H1 (cell line): ENCODE data around the gene TMEM255A. TPM values are rescaled to one million over a fixed set of nuclear protein-coding genes. Genes with fewer than 3 reads are reported as not detected.

ENCODE experiments used
- ASH2L ChIP-seq: fragments of 200-600, 300-600 bp; sonication (generic); IDR thresholded peaks from one replicate; pipeline ENCODE4 v1.7.1; 2017; ENCODE audit warnings: low read length
- CEBPB ChIP-seq: IDR thresholded peaks from 2 replicates; pipeline ENCODE4 v1.6.1; 2012; ENCODE audit warnings: low read depth, low read length
- NANOG ChIP-seq: IDR thresholded peaks from 2 replicates; pipeline ENCODE4 v1.6.1; 2011; ENCODE audit warnings: low read length, low read depth, mild to moderate bottlenecking, inconsistent platforms; ENCODE audit not compliant: insufficient read depth, poor library complexity, severe bottlenecking
- polyA plus RNA-seq, 7 experiments: library from polyadenylated mRNA; depleted of rRNA in 3 of 7; stranded (reverse) in 5 of 7; unstranded in 2 of 7; fragments of >200 nt in 5 of 7; fragments of 200-250 nt in 2 of 7; gene quantifications; 1 replicate in 5 of 7; 2 replicates in 1 of 7; 4 replicates in 1 of 7; pipeline versions ENCODE4 v1.2.1 to v1.2.3, GENCODE V29; 2011 to 2013; ENCODE audit warnings: missing spikeins in 2 of 7, mixed read lengths in 2 of 7
- total RNA-seq: library from RNA; stranded (reverse); fragmentation: NEBNext Ultra II Directional; extraction: Animal tissue kit (Norgen Biotek cat#: 25700); gene quantifications from 2 replicates; pipeline ENCODE4 v1.2.1, GENCODE V29; 2021

Gene TMEM255A
- total and polyA plus RNA-seq, 2 of the 8 experiments (the other 6 are each of a cell fraction or from before 2014, with no cell fraction given) = 0.73 to 2.3 TPM

DNA sequence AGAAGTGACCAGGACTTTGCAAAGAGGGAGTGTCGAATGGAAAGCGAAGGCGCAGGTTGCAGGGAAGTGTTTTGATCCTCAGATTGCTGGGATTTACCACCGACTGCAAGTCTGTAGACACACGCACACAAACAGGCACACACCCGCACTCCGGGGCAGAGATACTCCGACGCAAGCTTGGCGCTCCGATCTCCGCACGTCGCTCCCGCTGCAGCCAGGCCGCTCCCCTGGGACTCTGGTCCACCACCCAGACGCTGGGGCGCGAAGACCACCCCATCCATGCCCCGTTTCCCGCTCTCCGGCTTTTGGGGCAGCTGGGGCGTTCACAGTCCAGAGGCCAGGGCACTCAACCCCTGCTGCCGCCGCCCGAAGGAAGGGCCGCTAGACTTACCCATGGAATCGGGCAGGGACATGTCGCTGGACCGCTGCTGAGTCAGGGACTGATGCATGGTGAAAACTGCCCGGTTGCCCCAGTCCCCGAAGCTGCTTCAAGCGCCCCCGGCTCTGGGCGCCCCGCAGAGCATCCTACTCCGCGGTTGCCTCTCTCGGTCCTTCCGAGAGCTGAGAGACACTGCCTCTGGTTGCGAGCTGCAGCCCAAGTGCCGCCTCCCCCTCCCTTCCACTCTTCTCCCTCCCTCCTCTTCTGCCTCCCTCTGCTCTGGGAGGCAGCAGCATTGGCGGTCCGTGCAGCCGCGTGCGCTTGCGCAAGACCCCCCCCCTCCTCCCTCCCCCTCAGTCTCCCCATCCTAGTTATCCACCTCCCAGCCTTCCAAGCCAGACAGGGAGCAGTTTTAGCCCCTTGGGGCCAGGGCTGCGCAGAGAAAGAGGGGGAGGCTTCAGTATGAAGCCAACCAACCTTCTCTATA, at the start of gene TMEM255A (continued):
- TF ChIP-seq CEBPB = peak; percentile 72
- no peak for TF ChIP-seq ASH2L
- no peak for TF ChIP-seq NANOG
